HepG2 (cell line): ENCODE data around the gene RNF208. TPM values are rescaled to one million over a fixed set of nuclear protein-coding genes. Genes with fewer than 3 reads are reported as not detected.

Experiments used
- GZF1 ChIP-seq: sonication (generic); formaldehyde crosslinking; IDR thresholded peaks from 2 replicates; pipeline ENCODE4 v1.5.1; 2020; ENCODE audit warnings: mild to moderate bottlenecking, missing genetic modification reagents
- HHEX ChIP-seq: IDR thresholded peaks from 2 replicates; pipeline ENCODE4 v1.6.1; 2016; ENCODE audit warnings: control low read depth
- HNRNPLL ChIP-seq: fragments of 200-400 bp; formaldehyde crosslinking; IDR thresholded peaks from 2 replicates; pipeline ENCODE4 v1.6.1; 2017; ENCODE audit warnings: mild to moderate bottlenecking, low read depth, low read length; ENCODE audit not compliant: poor library complexity, severe bottlenecking
- NFYB ChIP-seq: sonication (generic); formaldehyde crosslinking; IDR thresholded peaks from 2 replicates; pipeline ENCODE4 v1.4.0; 2020; ENCODE audit warnings: missing genetic modification reagents
- NR2F1 ChIP-seq, 2 experiments: fragments of 450-650 bp in 1 of 2; formaldehyde crosslinking in 1 of 2; IDR thresholded peaks; 2 replicates each; pipeline versions ENCODE4 v1.5.0 to v1.6.1; 2016 to 2020; ENCODE audit warnings: mild to moderate bottlenecking in 1 of 2, missing compliant biosample characterization in 1 of 2, missing genetic modification reagents in 1 of 2, moderate library complexity in 1 of 2
- STAT5B ChIP-seq: sonication (generic); formaldehyde crosslinking; IDR thresholded peaks from 2 replicates; pipeline ENCODE4 v1.4.0; 2020; ENCODE audit warnings: missing genetic modification reagents
- TEAD3 ChIP-seq: optimal IDR thresholded peaks from 2 replicates; pipeline ENCODE3; 2016; ENCODE audit warnings: borderline replicate concordance
- ZBTB3 ChIP-seq: sonication (generic); formaldehyde crosslinking; IDR thresholded peaks from 2 replicates; pipeline ENCODE4 v1.4.0; 2020; ENCODE audit warnings: low read depth, mild to moderate bottlenecking, moderate library complexity, missing genetic modification reagents, borderline replicate concordance
- ZNF354B ChIP-seq: sonication (generic); formaldehyde crosslinking; IDR thresholded peaks from 2 replicates; pipeline ENCODE4 v1.8.0; 2022; ENCODE audit warnings: mild to moderate bottlenecking, missing genetic modification reagents
- ZNF367 ChIP-seq: sonication (generic); formaldehyde crosslinking; IDR thresholded peaks from 2 replicates; pipeline ENCODE4 v1.4.0; 2020; ENCODE audit warnings: missing genetic modification reagents, borderline replicate concordance
- ZNF7 ChIP-seq: IDR thresholded peaks from 2 replicates; pipeline ENCODE4 v1.6.1; 2016; ENCODE audit warnings: missing biosample characterization, missing genetic modification reagents
- ZNF724P ChIP-seq: sonication (generic); formaldehyde crosslinking; IDR thresholded peaks from 2 replicates; pipeline ENCODE4 v1.8.0; 2022; ENCODE audit warnings: missing genetic modification reagents, borderline replicate concordance
- ZNF747 ChIP-seq: sonication (generic); formaldehyde crosslinking; IDR thresholded peaks from 2 replicates; pipeline ENCODE4 v1.8.1; 2023; ENCODE audit warnings: missing genetic modification reagents, mild to moderate bottlenecking, borderline replicate concordance
- ZNF776 ChIP-seq: sonication (generic); formaldehyde crosslinking; IDR thresholded peaks from 2 replicates; pipeline ENCODE4 v1.4.0; 2020; ENCODE audit warnings: mild to moderate bottlenecking, missing genetic modification reagents
- polyA plus RNA-seq, 8 experiments: library from polyadenylated mRNA; depleted of rRNA in 3 of 8; stranded (reverse) in 7 of 8; unstranded in 1 of 8; fragments of >200 nt; fragmentation: Illumina TruSeq in 4 of 8; extraction: Trizol in 4 of 8; gene quantifications; 2 replicates each; pipeline versions ENCODE4 v1.2.1 to v1.2.3, GENCODE V29; 2011 to 2016; ENCODE audit warnings: low read depth in 4 of 8, missing spikeins in 1 of 8, mixed read lengths in 1 of 8; ENCODE audit not compliant: insufficient read depth in 1 of 8
- total RNA-seq, 5 experiments: library from RNA; depleted of rRNA; stranded (reverse); fragments of >200 nt; fragmentation: Illumina TruSeq; extraction: Trizol; gene quantifications; 2 replicates each; pipeline ENCODE4 v1.2.3, GENCODE V29; 2016; ENCODE audit warnings: low read depth in 1 of 5
- TF ChIP-seq, protein P1 (sequence below): sonication (generic); formaldehyde crosslinking; IDR thresholded peaks from 2 replicates; pipeline ENCODE4 v1.5.0; 2020; ENCODE audit warnings: mild to moderate bottlenecking, missing genetic modification reagents
- TF ChIP-seq, protein P2 (sequence below): IDR thresholded peaks from 2 replicates; pipeline ENCODE4 v1.6.1; 2016; ENCODE audit warnings: mild to moderate bottlenecking
- TF ChIP-seq, protein P3 (sequence below): sonication (generic); formaldehyde crosslinking; IDR thresholded peaks from 2 replicates; pipeline ENCODE4 v1.5.1; 2020; ENCODE audit warnings: missing genetic modification reagents, mild to moderate bottlenecking, borderline replicate concordance
- TF ChIP-seq, protein P4 (sequence below): sonication (generic); formaldehyde crosslinking; IDR thresholded peaks from 2 replicates; pipeline ENCODE4 v1.4.0; 2020; ENCODE audit warnings: missing genetic modification reagents, borderline replicate concordance
- TF ChIP-seq, protein P5 (sequence below): sonication (generic); IDR thresholded peaks from 2 replicates; pipeline ENCODE4 v1.6.1; 2016; ENCODE audit warnings: low read depth, borderline replicate concordance

RNF208 gene
- total and polyA plus RNA-seq, 2 of the 13 experiments (the other 11 are each of a cell fraction or from before 2014, with no cell fraction given): 1.6 to 2.1 TPM

DNA sequence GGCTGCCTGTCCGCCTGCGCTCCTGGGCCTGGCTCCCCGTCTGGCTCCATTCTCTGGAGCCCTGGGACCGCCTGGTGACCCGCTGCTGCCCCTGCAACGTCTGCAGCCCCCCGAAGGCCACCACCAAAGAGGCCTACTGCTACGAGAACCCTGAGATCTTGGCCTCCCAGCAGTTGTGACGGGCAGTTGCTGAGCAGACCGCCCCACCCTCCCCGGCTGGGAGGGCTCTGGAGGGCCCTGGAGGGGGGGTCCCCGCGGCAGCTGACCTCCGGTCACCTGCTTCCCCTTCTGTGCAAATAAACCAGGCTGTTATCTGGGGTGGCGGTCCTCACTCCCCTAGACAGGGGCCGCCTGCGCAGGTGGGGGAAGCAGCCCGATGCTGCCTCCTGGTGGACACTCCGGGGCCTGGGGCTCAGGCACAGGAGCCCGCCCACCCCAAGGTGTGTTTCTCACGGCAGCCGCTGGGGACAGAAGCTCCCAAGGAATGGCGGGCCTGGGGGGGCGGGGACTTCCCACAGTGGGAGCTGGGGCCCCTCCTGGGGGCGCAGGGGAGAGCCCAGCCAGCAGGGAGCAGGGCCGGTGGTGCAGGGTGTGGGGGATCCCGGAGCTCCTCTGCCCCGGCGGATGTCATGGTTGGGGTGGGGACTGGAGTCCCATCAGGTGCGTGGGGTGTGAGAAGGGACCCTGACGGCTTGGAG, 14.3 kb upstream of the RNF208 start (continued):
- TF ChIP-seq STAT5B (CRISPR knock-in tag): no peak
- no peak for TF ChIP-seq ZNF367
- no peak; the same call in 1 of the 2 replicates for TF ChIP-seq ZNF776 (CRISPR knock-in tag)
- peak; percentile 77 for TF ChIP-seq HNRNPLL
- no peak for TF ChIP-seq ZNF354B (CRISPR knock-in tag)
- TF ChIP-seq ZNF7 (CRISPR knock-in tag): no peak
- TF ChIP-seq GZF1 (CRISPR knock-in tag): no peak
- TF ChIP-seq, protein P1, sequence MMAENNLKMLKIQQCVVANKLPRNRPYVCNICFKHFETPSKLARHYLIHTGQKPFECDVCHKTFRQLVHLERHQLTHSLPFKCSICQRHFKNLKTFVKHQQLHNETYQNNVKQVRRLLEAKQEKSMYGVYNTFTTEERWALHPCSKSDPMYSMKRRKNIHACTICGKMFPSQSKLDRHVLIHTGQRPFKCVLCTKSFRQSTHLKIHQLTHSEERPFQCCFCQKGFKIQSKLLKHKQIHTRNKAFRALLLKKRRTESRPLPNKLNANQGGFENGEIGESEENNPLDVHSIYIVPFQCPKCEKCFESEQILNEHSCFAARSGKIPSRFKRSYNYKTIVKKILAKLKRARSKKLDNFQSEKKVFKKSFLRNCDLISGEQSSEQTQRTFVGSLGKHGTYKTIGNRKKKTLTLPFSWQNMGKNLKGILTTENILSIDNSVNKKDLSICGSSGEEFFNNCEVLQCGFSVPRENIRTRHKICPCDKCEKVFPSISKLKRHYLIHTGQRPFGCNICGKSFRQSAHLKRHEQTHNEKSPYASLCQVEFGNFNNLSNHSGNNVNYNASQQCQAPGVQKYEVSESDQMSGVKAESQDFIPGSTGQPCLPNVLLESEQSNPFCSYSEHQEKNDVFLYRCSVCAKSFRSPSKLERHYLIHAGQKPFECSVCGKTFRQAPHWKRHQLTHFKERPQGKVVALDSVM (CRISPR knock-in tag): peak; percentile 57
- TF ChIP-seq, protein P2, sequence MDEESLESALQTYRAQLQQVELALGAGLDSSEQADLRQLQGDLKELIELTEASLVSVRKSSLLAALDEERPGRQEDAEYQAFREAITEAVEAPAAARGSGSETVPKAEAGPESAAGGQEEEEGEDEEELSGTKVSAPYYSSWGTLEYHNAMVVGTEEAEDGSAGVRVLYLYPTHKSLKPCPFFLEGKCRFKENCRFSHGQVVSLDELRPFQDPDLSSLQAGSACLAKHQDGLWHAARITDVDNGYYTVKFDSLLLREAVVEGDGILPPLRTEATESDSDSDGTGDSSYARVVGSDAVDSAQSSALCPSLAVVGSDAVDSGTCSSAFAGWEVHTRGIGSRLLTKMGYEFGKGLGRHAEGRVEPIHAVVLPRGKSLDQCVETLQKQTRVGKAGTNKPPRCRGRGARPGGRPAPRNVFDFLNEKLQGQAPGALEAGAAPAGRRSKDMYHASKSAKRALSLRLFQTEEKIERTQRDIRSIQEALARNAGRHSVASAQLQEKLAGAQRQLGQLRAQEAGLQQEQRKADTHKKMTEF (CRISPR knock-in tag): peak; percentile 80; the same call in 1 of the 2 replicates
- TF ChIP-seq, protein P3, sequence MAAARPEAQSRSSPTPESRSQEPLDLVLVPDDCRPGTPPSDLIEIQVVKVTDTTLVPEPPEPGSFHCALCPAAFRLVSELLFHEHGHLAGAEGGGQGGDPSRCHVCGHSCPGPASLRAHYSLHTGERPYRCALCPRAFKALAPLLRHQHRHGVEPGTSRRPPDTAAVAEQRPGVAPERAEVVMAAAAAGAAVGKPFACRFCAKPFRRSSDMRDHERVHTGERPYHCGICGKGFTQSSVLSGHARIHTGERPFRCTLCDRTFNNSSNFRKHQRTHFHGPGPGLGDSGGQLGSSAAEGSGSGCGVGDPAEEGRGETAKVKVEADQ: no peak
- peak; percentile 69 to 85; a peak in 3 of 4 replicates for TF ChIP-seq NR2F1 (CRISPR knock-in tag; IDR thresholded peaks at IDR 0.05)
- TF ChIP-seq, protein P4, sequence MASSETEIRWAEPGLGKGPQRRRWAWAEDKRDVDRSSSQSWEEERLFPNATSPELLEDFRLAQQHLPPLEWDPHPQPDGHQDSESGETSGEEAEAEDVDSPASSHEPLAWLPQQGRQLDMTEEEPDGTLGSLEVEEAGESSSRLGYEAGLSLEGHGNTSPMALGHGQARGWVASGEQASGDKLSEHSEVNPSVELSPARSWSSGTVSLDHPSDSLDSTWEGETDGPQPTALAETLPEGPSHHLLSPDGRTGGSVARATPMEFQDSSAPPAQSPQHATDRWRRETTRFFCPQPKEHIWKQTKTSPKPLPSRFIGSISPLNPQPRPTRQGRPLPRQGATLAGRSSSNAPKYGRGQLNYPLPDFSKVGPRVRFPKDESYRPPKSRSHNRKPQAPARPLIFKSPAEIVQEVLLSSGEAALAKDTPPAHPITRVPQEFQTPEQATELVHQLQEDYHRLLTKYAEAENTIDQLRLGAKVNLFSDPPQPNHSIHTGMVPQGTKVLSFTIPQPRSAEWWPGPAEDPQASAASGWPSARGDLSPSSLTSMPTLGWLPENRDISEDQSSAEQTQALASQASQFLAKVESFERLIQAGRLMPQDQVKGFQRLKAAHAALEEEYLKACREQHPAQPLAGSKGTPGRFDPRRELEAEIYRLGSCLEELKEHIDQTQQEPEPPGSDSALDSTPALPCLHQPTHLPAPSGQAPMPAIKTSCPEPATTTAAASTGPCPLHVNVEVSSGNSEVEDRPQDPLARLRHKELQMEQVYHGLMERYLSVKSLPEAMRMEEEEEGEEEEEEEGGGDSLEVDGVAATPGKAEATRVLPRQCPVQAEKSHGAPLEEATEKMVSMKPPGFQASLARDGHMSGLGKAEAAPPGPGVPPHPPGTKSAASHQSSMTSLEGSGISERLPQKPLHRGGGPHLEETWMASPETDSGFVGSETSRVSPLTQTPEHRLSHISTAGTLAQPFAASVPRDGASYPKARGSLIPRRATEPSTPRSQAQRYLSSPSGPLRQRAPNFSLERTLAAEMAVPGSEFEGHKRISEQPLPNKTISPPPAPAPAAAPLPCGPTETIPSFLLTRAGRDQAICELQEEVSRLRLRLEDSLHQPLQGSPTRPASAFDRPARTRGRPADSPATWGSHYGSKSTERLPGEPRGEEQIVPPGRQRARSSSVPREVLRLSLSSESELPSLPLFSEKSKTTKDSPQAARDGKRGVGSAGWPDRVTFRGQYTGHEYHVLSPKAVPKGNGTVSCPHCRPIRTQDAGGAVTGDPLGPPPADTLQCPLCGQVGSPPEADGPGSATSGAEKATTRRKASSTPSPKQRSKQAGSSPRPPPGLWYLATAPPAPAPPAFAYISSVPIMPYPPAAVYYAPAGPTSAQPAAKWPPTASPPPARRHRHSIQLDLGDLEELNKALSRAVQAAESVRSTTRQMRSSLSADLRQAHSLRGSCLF (CRISPR knock-in tag): no peak
- peak; percentile 58; the same call in 1 of the 2 replicates for TF ChIP-seq ZNF747 (CRISPR knock-in tag)
- TF ChIP-seq ZBTB3: no peak
- TF ChIP-seq TEAD3 (CRISPR knock-in tag): no peak
- TF ChIP-seq ZNF724P (CRISPR knock-in tag): no peak
- no peak for TF ChIP-seq HHEX
- TF ChIP-seq, protein P5, sequence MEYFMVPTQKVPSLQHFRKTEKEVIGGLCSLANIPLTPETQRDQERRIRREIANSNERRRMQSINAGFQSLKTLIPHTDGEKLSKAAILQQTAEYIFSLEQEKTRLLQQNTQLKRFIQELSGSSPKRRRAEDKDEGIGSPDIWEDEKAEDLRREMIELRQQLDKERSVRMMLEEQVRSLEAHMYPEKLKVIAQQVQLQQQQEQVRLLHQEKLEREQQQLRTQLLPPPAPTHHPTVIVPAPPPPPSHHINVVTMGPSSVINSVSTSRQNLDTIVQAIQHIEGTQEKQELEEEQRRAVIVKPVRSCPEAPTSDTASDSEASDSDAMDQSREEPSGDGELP: peak; percentile 97
- no peak for TF ChIP-seq NFYB (CRISPR knock-in tag)
